DOHH2 (cell line): ENCODE data around the gene ETDB.
A peak's percentile ranks its signal among the peaks of the same experiment; 100 is the strongest.

Experiments used
- H3F3A ChIP-seq: fragments of 200-600 bp; sonication (generic), shearing (Covaris generic); 2 replicates; pipeline ENCODE4 v1.6.0; 2016; ENCODE audit warnings: antibody characterized with exemption, mild to moderate bottlenecking; ENCODE audit not compliant: control insufficient read depth, insufficient read depth
- H3K27ac ChIP-seq: fragments of 200-600 bp; sonication (generic); 2 replicates; pipeline ENCODE4 v1.5.1; 2014; ENCODE audit warnings: low read depth, mild to moderate bottlenecking, low read length, moderate library complexity
- H3K27me3 ChIP-seq: fragments of 200-600 bp; sonication (generic); 2 replicates; pipeline ENCODE4 v1.6.1; 2014; ENCODE audit warnings: mild to moderate bottlenecking, low read length, mixed read lengths; ENCODE audit not compliant: control insufficient read depth
- H3K36me3 ChIP-seq: fragments of 200-600 bp; sonication (generic); 2 replicates; pipeline ENCODE4 v1.6.1; 2014; ENCODE audit warnings: mild to moderate bottlenecking, low read length, moderate library complexity, mixed read lengths; ENCODE audit not compliant: control insufficient read depth
- H3K4me1 ChIP-seq: fragments of 200-600 bp; sonication (generic); 2 replicates; pipeline ENCODE4 v1.6.1; 2014; ENCODE audit warnings: mild to moderate bottlenecking, low read length, mixed read lengths; ENCODE audit not compliant: control insufficient read depth
- H3K4me2 ChIP-seq: fragments of 200-600 bp; sonication (generic); 2 replicates; pipeline ENCODE4 v1.6.0; 2014; ENCODE audit warnings: mild to moderate bottlenecking, low read length, moderate library complexity
- H3K4me3 ChIP-seq: fragments of 200-600 bp; sonication (generic); 2 replicates; pipeline ENCODE4 v1.5.1; 2014; ENCODE audit warnings: mild to moderate bottlenecking, low read length, mixed read lengths
- H3K79me2 ChIP-seq: fragments of 200-600 bp; sonication (generic); 2 replicates; pipeline ENCODE4 v1.6.1; 2014; ENCODE audit warnings: mild to moderate bottlenecking, low read length, mixed read lengths; ENCODE audit not compliant: control insufficient read depth
- H3K9me2 ChIP-seq: fragments of 200-600 bp; sonication (generic); replicated peaks from 2 replicates; pipeline ENCODE4 v1.6.1; 2014; ENCODE audit warnings: mild to moderate bottlenecking, low read length, mixed read lengths; ENCODE audit not compliant: control insufficient read depth
- H3K9me3 ChIP-seq: fragments of 200-600 bp; sonication (generic); 2 replicates; pipeline ENCODE4 v1.6.1; 2014; ENCODE audit warnings: antibody characterized with exemption, low read length, mixed read lengths; ENCODE audit not compliant: control insufficient read depth, insufficient read depth
- H4K20me1 ChIP-seq: fragments of 200-600 bp; sonication (generic); 2 replicates; pipeline ENCODE4 v1.6.0; 2014; ENCODE audit warnings: low read depth, mild to moderate bottlenecking, antibody characterized with exemption, low read length, moderate library complexity; ENCODE audit not compliant: control insufficient read depth, insufficient read depth
- EZH2phosphoT487 ChIP-seq: fragments of 200-600 bp; sonication (generic); IDR thresholded peaks from 2 replicates; pipeline ENCODE4 v1.6.1; 2017; ENCODE audit warnings: borderline replicate concordance, mild to moderate bottlenecking, antibody characterized with exemption, low read length, moderate library complexity, mixed read lengths
- TF ChIP-seq, protein P1 (sequence below): fragments of 200-600 bp; sonication (generic); IDR thresholded peaks from one replicate; pipeline ENCODE4 v1.5.1; 2014; ENCODE audit warnings: antibody characterized with exemption, mild to moderate bottlenecking, low read depth, low read length; ENCODE audit not compliant: poor library complexity, severe bottlenecking

Gene ETDB

DNA sequence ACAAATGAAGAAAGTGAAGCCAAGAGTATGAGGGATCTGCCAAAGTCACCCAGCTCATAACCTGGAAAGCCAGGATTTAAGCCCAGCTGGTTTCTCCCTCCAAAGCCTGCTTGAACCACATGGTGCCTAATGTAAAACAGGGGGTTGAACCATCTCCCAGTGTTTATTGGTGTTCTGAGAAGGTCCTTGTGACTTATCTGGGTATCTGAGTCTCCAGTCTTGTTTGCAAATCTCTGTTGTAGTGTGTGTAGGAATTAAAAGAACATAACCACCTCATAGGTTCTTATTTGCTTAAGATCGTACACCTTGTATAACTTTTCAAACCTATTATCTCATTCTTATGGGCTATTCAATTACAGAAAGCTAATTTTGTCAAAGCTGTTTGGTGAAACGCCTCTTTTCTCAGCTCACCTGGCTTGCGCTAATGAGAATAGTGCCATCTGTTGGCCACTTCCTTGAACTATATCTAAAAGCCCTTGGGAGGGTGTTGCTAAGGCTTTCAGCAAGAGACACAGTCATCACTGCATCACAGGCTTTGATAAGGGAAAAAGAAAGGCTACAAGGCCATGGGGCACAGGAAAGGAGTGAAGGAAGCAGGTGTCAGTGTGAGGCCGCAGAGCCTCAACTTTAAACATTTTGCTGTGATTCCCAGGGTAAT lies 34.0 kb downstream of the ETDB start:
- TF ChIP-seq, protein P1, sequence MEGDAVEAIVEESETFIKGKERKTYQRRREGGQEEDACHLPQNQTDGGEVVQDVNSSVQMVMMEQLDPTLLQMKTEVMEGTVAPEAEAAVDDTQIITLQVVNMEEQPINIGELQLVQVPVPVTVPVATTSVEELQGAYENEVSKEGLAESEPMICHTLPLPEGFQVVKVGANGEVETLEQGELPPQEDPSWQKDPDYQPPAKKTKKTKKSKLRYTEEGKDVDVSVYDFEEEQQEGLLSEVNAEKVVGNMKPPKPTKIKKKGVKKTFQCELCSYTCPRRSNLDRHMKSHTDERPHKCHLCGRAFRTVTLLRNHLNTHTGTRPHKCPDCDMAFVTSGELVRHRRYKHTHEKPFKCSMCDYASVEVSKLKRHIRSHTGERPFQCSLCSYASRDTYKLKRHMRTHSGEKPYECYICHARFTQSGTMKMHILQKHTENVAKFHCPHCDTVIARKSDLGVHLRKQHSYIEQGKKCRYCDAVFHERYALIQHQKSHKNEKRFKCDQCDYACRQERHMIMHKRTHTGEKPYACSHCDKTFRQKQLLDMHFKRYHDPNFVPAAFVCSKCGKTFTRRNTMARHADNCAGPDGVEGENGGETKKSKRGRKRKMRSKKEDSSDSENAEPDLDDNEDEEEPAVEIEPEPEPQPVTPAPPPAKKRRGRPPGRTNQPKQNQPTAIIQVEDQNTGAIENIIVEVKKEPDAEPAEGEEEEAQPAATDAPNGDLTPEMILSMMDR: peak; percentile 58
- TF ChIP-seq EZH2phosphoT487: no peak
- Histone ChIP-seq H3K9me3 (no peaks in the 10 kb centered on the region), H4K20me1 (no peaks in the 10 kb centered on the region), H3K27me3 (no peaks in the 10 kb centered on the region), H3K27ac (no peak overlapping the region), H3K36me3 (no peaks in the 10 kb centered on the region), H3K4me1 (no peaks in the 10 kb centered on the region), H3K79me2 (no peaks in the 10 kb centered on the region), H3K4me3 (no peak overlapping the region), H3K4me2 (no peak overlapping the region), H3F3A (no peaks in the 10 kb centered on the region), H3K9me2 (no peaks in the 10 kb centered on the region)

DNA sequence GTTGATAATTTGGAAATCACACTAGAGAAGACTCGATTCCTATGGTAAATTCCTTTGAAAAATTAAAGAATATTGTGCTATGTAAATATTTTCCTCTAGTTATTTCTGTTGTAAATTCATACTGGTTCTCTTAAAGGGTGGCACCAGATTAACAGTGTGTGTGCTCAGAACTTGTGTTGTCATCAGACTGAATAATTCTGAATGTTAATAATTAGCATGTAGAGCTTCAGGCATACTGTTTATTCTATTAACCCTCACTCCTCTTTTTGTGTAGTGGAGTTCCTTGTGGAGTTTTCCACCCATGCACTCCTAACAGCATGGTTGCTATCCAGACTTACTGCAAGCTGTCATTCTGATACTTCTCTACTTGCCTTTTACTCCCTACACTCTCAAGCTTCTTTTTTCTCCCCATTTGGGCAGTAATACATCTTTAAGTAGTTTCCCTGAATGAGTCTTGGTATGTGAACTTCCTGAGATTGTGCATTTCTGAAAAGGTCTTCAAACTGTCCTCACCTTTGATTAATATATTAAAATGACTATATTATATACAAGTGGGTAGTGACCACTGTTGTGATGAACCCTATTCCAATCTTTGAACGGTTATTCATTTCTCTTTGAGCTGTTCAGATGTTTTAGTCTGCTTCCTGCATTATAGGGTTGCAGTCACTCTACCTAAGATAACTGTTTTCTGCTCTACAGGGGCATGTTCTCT lies 38.5 kb downstream of the ETDB start:
- no peaks in the 10 kb centered on the region for H3K4me1 ChIP-seq
- H3K79me2 ChIP-seq: no peaks in the 10 kb centered on the region
- no peak overlapping the region for H3K27ac ChIP-seq
- H3K9me3 ChIP-seq: no peaks in the 10 kb centered on the region
- no peaks in the 10 kb centered on the region for H4K20me1 ChIP-seq
- H3K9me2 ChIP-seq: no peaks in the 10 kb centered on the region
- no peaks in the 10 kb centered on the region for H3F3A ChIP-seq
- no peak overlapping the region for H3K4me3 ChIP-seq
- no peaks in the 10 kb centered on the region for H3K27me3 ChIP-seq
- no peak for TF ChIP-seq EZH2phosphoT487
- TF ChIP-seq, protein P1: no peak
- H3K36me3 ChIP-seq: no peaks in the 10 kb centered on the region
- H3K4me2 ChIP-seq: no peak overlapping the region
